ENCODE measurements around the gene SCN1B. TPM values are rescaled to one million over a fixed set of nuclear protein-coding genes. Genes with fewer than 3 reads are reported as not detected.

SCN1B gene
- polyA plus RNA-seq, result 1.5 and 3.1 TPM in 2 replicates
- 0.93 and 1.9 TPM in 2 replicates for polyA minus RNA-seq

DNA sequence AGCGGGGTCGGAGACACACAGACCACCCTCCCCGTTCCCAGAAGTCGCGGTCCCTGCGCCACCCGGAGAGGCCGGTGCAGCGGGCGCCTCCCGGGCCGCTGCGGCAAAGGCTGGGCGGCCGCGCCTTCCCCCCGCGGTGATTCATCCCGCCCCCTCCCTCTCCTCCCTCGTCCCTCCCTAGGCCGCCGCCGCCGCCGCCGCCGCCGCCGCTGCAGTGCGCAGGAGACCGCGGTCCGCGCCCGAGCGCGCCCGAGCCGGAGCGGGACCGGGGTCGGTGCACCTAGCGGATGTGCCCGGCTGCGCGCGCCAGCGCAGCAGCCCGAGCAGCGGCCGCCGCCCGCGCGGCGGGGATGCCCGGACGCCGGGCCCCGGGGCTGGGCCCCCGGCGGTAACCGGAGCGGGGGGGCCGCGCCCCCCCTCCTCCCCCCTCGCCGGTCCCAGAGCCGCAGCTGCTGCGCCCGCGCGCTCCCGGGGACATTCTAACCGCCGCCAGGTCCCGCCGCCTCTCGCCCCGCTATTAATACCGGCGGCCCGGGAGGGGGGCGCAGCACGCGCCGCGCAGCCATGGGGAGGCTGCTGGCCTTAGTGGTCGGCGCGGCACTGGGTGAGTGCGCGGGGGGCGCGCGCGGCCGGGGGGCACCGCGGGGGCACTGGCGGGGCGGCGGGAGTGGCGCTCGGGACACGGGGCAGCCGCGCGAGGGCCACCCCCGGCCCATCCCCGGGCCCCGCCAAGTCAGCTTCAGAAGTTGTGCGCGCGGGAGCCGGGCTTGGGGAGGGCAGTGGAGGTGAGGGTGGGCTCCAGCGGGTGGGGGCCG lies at the start of gene SCN1B:
Gene SCN1B, plus strand, starts transcription at position 214 of the 815 bp plus-strand sequence. Its CDS starts 351 bp downstream, at position 565.
- peak within 1 kb of the TSS; percentile 59 for H3K4me2 ChIP-seq (ENCODE audit: low read length)
- H3K9me2 ChIP-seq (ENCODE audit: insufficient read depth, low read length), result no peaks in the 10 kb centered on the region
- no peak within 1 kb of the TSS for H3K27ac ChIP-seq (ENCODE audit: low read length)
- no peaks in the 10 kb centered on the region for H4K20me1 ChIP-seq (ENCODE audit: insufficient read depth)
- H2AFZ ChIP-seq (ENCODE audit: low read depth, low read length), result peak within 1 kb of the TSS; percentile 27
- no peaks in the 10 kb centered on the region for H3F3A ChIP-seq (ENCODE audit: insufficient read depth, low read length, poor library complexity, severe bottlenecking)
- H3K9me3 ChIP-seq (ENCODE audit: low read length), result no peaks in the 10 kb centered on the region
- TF ChIP-seq POLR2AphosphoS5 (IDR thresholded peaks at IDR 0.05) (peak; percentile 8), MXI1 (conservative IDR thresholded peaks at IDR 0.05; ENCODE audit: poor library complexity, severe bottlenecking) (no peak), EZH2 (IDR thresholded peaks at IDR 0.05; ENCODE audit: borderline replicate concordance, insufficient read depth, low read length, poor library complexity, severe bottlenecking) (no peak)
- TF ChIP-seq, protein P1, sequence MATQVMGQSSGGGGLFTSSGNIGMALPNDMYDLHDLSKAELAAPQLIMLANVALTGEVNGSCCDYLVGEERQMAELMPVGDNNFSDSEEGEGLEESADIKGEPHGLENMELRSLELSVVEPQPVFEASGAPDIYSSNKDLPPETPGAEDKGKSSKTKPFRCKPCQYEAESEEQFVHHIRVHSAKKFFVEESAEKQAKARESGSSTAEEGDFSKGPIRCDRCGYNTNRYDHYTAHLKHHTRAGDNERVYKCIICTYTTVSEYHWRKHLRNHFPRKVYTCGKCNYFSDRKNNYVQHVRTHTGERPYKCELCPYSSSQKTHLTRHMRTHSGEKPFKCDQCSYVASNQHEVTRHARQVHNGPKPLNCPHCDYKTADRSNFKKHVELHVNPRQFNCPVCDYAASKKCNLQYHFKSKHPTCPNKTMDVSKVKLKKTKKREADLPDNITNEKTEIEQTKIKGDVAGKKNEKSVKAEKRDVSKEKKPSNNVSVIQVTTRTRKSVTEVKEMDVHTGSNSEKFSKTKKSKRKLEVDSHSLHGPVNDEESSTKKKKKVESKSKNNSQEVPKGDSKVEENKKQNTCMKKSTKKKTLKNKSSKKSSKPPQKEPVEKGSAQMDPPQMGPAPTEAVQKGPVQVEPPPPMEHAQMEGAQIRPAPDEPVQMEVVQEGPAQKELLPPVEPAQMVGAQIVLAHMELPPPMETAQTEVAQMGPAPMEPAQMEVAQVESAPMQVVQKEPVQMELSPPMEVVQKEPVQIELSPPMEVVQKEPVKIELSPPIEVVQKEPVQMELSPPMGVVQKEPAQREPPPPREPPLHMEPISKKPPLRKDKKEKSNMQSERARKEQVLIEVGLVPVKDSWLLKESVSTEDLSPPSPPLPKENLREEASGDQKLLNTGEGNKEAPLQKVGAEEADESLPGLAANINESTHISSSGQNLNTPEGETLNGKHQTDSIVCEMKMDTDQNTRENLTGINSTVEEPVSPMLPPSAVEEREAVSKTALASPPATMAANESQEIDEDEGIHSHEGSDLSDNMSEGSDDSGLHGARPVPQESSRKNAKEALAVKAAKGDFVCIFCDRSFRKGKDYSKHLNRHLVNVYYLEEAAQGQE (IDR thresholded peaks at IDR 0.05; ENCODE audit: borderline replicate concordance), result no peak
- peak within 1 kb of the TSS; percentile 73 for H3K4me3 ChIP-seq (ENCODE audit: low read length)
- peak within 1 kb of the TSS; percentile 49 for H3K9ac ChIP-seq (ENCODE audit: low read length)
- no peaks in the 10 kb centered on the region for H3K79me2 ChIP-seq (replicated peaks; ENCODE audit: insufficient read depth, low read length)
- peaks cover 25% of the 10 kb centered on the region for H3K27me3 ChIP-seq (ENCODE audit: insufficient read depth, low read depth, low read length)
- no peaks in the 10 kb centered on the region for H3K36me3 ChIP-seq (ENCODE audit: insufficient read depth, low read length)

DNA sequence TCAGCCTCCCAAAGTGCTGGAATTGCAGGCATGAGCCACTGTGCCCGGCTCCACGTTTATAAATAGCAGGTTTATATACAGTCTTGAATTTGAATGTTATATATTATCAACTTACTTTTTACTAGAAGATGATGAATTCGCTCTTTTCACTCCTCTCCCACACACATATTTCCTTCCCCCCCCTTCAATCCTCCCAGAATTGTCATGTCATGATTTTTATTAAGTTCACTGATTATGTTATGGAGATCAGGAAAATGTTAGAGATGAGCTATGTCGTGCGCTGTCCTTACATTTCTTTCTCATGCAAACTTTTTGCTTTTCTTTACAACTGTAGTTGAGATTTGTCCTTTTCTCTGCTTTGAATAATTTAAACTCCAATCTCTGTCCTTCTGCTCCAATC lies 48.0 kb upstream of the SCN1B start:
- H3K79me2 ChIP-seq (replicated peaks; ENCODE audit: insufficient read depth, low read length), result no peaks in the 10 kb centered on the region
- H2AFZ ChIP-seq (ENCODE audit: low read depth, low read length), result no peak overlapping the region
- no peaks in the 10 kb centered on the region for H4K20me1 ChIP-seq (ENCODE audit: insufficient read depth)
- H3F3A ChIP-seq (ENCODE audit: insufficient read depth, low read length, poor library complexity, severe bottlenecking), result no peaks in the 10 kb centered on the region
- no peaks in the 10 kb centered on the region for H3K9me2 ChIP-seq (ENCODE audit: insufficient read depth, low read length)
- H3K27me3 ChIP-seq (ENCODE audit: insufficient read depth, low read depth, low read length), result no peaks in the 10 kb centered on the region
- no peak overlapping the region for H3K9ac ChIP-seq (ENCODE audit: low read length)
- TF ChIP-seq TAF1 (IDR thresholded peaks at IDR 0.05; ENCODE audit: low read depth) (no peak), RAD21 (conservative IDR thresholded peaks at IDR 0.05) (no peak), EP300 (conservative IDR thresholded peaks at IDR 0.05; ENCODE audit: poor library complexity, severe bottlenecking) (no peak), SMC3 (conservative IDR thresholded peaks at IDR 0.05; ENCODE audit: poor library complexity) (no peak), MXI1 (conservative IDR thresholded peaks at IDR 0.05; ENCODE audit: poor library complexity, severe bottlenecking) (no peak)
- TF ChIP-seq, protein P1 (IDR thresholded peaks at IDR 0.05; ENCODE audit: borderline replicate concordance), result no peak
- H3K9me3 ChIP-seq (ENCODE audit: low read length), result no peaks in the 10 kb centered on the region
- no peak overlapping the region for H3K4me3 ChIP-seq (ENCODE audit: low read length)
- H3K36me3 ChIP-seq (ENCODE audit: insufficient read depth, low read length), result no peaks in the 10 kb centered on the region
- no peak overlapping the region for H3K27ac ChIP-seq (ENCODE audit: low read length)
- H3K4me2 ChIP-seq (ENCODE audit: low read length), result no peak overlapping the region

All from neural cell (in vitro differentiated cells).